Cortex of kidney (tissue), 1 donor: Measurements from ENCODE around the gene CYP2C18.
"Not testable (repeated sequence)": the region's sequence is repeated elsewhere in the genome, so short reads cannot be mapped to it uniquely, and the experiment has no call there.

Experiments
- DNase-seq: peaks from one replicate; lab custom pipeline; 2025; lab: John Stamatoyannopoulos, UW

The CYP2C18 gene

DNA sequence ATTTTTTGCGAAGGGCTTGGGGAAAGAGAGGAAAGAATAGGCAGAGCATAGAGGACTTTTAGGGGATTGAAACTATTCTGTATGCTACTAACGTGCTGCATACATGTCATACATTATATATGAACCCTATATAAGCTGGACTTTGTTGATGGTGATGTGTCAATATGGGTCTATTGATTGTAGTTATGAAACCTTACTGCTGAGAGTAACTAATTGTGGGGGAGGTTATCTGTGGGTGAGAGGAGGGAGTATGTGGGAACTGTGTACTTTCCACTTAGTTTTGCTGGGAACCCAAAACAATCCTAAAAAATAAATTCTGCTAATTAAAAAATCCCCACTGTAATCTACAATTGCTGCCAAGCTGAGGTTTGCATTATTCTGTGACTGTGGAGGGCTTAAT, 63.6 kb downstream of the CYP2C18 start:
- no peak for DNase-seq

DNA sequence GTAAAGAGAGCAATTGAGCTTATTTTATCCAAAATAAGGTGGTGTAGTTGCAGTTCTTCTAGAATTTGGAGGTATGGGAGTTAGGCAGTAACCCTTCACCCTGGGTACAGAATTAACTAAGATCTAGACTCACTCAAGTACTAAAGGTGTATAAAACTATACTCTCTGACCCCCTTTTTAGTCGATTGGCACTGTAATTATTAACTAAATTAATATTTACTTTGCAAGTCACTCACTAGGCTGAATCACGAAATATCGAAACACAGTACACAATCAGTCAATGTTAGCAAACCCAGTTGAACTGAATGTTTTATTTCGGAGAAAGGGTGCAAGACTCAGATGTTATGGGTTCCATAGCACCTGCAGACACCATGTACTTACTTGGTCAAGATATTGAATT, 64.3 kb downstream of the CYP2C18 start:
- no peak for DNase-seq

DNA sequence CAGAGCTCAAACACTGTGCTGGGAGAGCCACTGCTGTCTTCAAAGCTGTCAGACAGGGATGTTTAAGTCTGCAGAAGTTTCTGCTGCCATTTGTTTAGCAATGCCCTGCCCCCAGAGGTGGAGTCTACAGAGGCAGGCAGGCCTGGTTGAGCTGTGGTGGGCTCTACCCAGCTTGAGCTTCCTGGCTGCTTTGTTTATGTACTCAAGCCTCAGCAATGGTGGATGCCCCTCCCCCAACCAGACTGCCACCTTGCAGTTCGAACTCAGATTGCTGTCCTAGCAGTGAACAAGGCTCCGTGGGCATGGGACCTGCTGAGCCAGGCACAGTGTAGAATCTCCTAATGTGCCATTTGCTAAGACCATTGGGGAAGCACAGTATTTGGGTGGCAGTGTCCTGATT, 74.4 kb downstream of the CYP2C18 start:
- no peak for DNase-seq

DNA sequence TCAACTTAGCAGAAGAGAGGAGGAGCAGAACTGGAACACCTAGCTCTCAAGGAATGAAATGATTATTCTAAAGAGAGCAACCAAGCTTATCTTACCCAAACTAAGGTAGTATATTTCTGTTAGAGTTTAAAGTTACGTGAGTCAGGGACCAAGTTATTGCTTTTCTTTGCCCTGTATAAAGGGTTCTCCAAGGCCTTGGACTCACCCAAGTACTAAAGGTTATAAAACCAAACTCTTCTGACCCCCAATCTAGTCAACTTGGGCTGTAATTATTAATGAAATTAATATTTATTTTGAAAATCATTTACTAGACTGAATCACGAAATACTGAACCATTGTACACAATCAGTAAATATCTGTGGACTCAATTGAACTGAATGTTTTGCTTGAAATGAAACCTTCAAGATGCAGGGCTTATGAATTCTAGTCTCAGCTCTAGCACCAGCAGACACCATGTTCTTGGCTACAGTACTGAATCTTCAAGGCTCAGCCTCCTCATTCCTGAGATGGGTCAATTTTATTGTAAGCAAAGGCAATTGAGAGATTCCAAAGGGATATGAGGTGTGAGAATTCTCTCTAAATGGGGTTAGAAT, 77.2 kb downstream of the CYP2C18 start:
- no peak for DNase-seq

DNA sequence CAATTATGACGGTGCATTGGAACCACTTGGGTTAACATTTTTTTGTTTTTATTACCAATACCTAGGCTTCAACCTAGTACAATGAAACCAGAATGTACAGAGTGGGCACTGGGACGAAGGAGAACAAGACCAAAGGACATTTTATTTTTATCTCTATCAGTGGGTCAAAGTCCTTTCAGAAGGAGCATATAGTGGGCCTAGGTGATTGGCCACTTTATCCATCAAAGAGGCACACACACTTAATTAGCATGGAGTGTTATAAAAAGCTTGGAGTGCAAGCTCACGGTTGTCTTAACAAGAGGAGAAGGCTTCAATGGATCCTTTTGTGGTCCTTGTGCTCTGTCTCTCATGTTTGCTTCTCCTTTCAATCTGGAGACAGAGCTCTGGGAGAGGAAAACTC, 78.9 kb downstream of the CYP2C18 start, which contains the start of gene CYP2C19:
CYP2C19 (plus strand) TSS at position 289 of the 400 bp plus-strand sequence; CDS start at position 314, 25 bp downstream.
- DNase-seq: no peak

DNA sequence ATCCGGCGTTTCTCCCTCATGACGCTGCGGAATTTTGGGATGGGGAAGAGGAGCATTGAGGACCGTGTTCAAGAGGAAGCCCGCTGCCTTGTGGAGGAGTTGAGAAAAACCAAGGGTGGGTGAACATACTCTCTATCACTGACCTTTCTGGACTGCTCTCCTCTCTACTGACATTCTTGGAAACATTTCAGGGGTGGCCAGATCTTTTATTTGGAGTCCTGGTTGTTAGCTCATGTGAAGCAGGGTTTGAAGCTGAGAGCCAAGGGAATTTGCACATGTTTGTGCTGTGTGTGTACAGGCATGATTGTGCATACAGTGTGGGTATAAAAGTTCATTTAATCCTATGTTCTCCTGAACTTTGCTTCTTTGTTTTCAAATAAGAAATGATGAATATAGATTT, 91.9 kb downstream of the CYP2C18 start:
- not testable (repeated sequence) for DNase-seq

DNA sequence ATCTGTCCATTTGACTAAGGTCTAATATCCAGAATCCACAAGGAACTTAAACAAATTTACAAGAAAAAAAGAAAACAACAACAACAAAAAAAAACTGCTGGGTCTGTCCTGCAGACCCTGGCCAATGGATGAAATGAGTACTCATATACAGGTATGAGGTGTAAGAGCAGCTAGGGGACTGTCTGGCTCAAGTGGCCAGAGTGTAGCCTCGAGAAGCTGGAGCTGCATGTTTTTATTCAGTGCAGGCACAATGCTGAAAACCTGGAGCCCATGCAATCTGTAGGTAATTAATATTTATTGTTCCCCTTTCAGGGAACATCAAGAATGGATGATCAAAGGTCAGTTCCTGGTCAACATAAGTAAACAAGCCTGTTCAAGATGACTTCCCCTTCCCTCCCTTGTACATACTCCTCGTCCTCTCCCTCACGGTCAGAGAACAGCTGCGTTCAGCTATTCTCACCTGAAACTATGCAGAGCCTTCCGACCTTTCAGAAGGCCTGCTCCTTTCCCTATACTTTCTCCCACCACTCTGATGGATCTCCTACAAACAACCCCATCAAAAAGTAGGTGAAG, 94.4 kb downstream of the CYP2C18 start:
- DNase-seq: no peak

DNA sequence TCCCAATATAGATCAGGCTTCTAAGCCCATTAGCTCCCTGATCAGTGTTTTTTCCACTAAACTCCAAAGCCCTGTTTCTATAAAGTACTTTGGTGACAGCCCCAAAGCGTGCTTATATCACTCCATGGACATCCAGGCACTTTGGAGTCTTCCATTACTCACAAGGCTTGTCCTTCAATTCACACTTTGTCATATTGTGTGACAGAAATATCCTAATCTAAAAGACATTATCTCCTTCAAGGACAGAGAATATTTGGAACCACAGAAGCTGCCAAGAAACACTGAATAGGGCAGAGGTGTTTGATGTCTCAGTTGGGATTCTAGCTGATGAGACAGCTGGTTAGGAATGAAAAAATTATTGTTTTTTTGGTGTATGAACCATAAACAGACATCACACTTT, 97.3 kb downstream of the CYP2C18 start:
- DNase-seq: no peak

DNA sequence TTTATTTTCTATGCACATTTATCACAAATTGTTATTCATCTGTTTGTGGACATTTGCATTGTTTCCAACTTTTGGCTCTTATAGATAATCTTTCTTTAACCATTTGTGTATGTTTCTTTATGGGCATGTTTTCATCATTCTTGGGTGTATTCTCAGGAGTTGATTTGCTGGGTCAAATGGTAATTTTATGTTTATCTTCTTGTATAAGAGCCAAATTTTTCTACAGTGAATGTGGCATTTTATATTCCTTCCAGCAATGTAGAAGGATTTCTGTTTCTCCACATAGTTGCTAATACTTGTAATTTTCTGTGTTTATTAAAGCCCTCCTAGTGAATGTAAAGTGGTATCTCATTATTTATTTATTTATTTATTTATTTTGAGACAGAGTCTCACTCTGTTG, 100.7 kb downstream of the CYP2C18 start:
- DNase-seq: no peak

DNA sequence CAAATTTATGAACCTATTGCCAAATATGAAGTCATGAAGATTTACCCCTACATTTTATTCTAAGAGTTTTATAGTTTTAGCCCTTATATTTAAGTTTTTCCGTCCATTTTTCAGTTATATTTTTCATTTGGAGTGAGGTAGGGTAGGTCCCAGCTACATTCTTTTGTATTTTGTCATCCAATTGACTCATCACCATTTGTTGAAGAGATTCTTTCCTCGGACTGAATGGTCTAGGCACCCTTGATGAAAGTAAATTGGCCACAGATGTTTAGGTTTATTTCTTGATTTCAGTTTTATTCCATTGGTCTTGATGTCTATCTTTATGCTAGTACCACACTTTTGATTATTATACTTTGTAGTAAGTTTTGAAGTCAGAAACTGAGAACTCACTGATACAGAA, 101.7 kb downstream of the CYP2C18 start:
- DNase-seq: no peak
